BLaER1 (cell line): ENCODE measurements around the gene UHRF1.

Source experiments
- H3K27ac ChIP-seq: shearing (Covaris generic); formaldehyde crosslinking; 2 replicates; pipeline ENCODE4 v1.8.1; 2022
- H3K27me3 ChIP-seq: shearing (Covaris generic); formaldehyde crosslinking; 2 replicates; pipeline ENCODE4 v1.8.1; 2022
- H3K36me3 ChIP-seq: shearing (Covaris generic); formaldehyde crosslinking; 2 replicates; pipeline ENCODE4 v1.8.1; 2022
- H3K4me1 ChIP-seq: shearing (Covaris generic); formaldehyde crosslinking; 2 replicates; pipeline ENCODE4 v1.8.1; 2022
- H3K4me2 ChIP-seq: shearing (Covaris generic); formaldehyde crosslinking; 2 replicates; pipeline ENCODE4 v1.8.1; 2022
- H3K4me3 ChIP-seq: shearing (Covaris generic); formaldehyde crosslinking; 2 replicates; pipeline ENCODE4 v1.8.1; 2022
- H3K9ac ChIP-seq: shearing (Covaris generic); formaldehyde crosslinking; 2 replicates; pipeline ENCODE4 v1.8.1; 2022
- H3K9me3 ChIP-seq: shearing (Covaris generic); formaldehyde crosslinking; 2 replicates; pipeline ENCODE4 v1.8.1; 2022
- H4K20me1 ChIP-seq: shearing (Covaris generic); formaldehyde crosslinking; 2 replicates; pipeline ENCODE4 v1.8.1; 2022
- Cebpa-rat ChIP-seq: shearing (Covaris generic); IDR thresholded peaks from 2 replicates; pipeline ENCODE4 v1.8.1; 2022

Gene UHRF1

GRCh38 chr19:4909156-4909896 is at the start of gene UHRF1:
UHRF1 (plus strand) TSS chr19:4909501; CDS start chr19:4910886, 1,385 bp downstream.
- H4K20me1 ChIP-seq: peaks cover 39% of the 10 kb centered on the region
- H3K27ac ChIP-seq: peak within 1 kb of the TSS; percentile 96
- TF ChIP-seq Cebpa-rat: no peak
- H3K9ac ChIP-seq: peak within 1 kb of the TSS; percentile 99
- H3K36me3 ChIP-seq: peaks cover 40% of the 10 kb centered on the region
- peak within 1 kb of the TSS; percentile 94 for H3K4me3 ChIP-seq
- H3K4me1 ChIP-seq: peaks cover 62% of the 10 kb centered on the region
- no peaks in the 10 kb centered on the region for H3K27me3 ChIP-seq
- no peaks in the 10 kb centered on the region for H3K9me3 ChIP-seq
- H3K4me2 ChIP-seq: peak within 1 kb of the TSS; percentile 97

DNA sequence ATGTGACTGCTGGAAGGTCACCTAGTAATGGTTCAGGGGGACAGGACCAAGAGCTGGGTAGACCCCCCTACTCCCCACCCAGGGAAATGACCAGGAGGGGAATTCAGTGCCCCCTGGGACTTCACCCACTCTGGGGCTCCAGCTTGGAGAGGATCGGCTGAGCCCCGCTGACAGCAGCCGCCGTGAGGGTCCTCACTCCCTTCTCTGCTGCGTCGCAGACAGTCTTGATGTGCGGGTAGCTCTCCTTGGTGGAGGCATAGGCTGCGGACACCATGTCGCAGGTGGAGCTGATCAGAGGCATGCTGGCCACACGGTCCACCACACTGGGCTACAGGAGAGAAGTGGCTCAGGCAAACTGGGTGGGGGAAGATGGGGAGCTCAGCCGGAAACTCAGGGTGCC is 49.6 kb upstream of the UHRF1 start:
- peaks cover 86% of the 10 kb centered on the region for H3K36me3 ChIP-seq
- H4K20me1 ChIP-seq: peaks cover 33% of the 10 kb centered on the region
- peaks cover 54% of the 10 kb centered on the region for H3K4me1 ChIP-seq
- H3K4me3 ChIP-seq: no peak overlapping the region
- no peak overlapping the region for H3K9ac ChIP-seq
- H3K27me3 ChIP-seq: no peaks in the 10 kb centered on the region
- peak overlapping the region; percentile 39 for H3K4me2 ChIP-seq
- H3K9me3 ChIP-seq: no peaks in the 10 kb centered on the region
- TF ChIP-seq Cebpa-rat: no peak
- H3K27ac ChIP-seq: peak overlapping the region; percentile 38; the same call in 1 of the 2 replicates

- peak overlapping the region; percentile 26; the same call in 1 of the 2 replicates for H3K27ac ChIP-seq
- peak overlapping the region; percentile 39 for H3K4me2 ChIP-seq
- peaks cover 75% of the 10 kb centered on the region for H3K36me3 ChIP-seq
- 0 out of 2 replicates have a peak overlapping the region, but pooled peaks have one; percentile 29 for H3K9ac ChIP-seq
- H3K9me3 ChIP-seq: no peaks in the 10 kb centered on the region
- no peaks in the 10 kb centered on the region for H3K27me3 ChIP-seq
- TF ChIP-seq Cebpa-rat: no peak
- H3K4me3 ChIP-seq: no peak overlapping the region
- peaks cover 47% of the 10 kb centered on the region for H4K20me1 ChIP-seq
- peaks cover 68% of the 10 kb centered on the region for H3K4me1 ChIP-seq
These were observed 48.2 kb upstream of the UHRF1 start for GRCh38 chr19:4861147-4861546.

GRCh38 chr19:4866595-4867424 is 42.5 kb upstream of the UHRF1 start:
- peak overlapping the region; percentile 86 for H3K4me3 ChIP-seq
- peaks cover 18% of the 10 kb centered on the region for H3K36me3 ChIP-seq
- H3K27ac ChIP-seq: peak overlapping the region; percentile 85
- H3K4me2 ChIP-seq: peak overlapping the region; percentile 95
- H3K9ac ChIP-seq: peak overlapping the region; percentile 91
- H3K4me1 ChIP-seq: peaks cover 85% of the 10 kb centered on the region
- peaks cover 43% of the 10 kb centered on the region for H4K20me1 ChIP-seq
- no peaks in the 10 kb centered on the region for H3K9me3 ChIP-seq
- no peaks in the 10 kb centered on the region for H3K27me3 ChIP-seq
- no peak for TF ChIP-seq Cebpa-rat

GRCh38 chr19:4867534-4868285 is 41.6 kb upstream of the UHRF1 start, which contains the start of gene PLIN3:
PLIN3 (minus strand) TSS chr19:4867667; CDS start chr19:4861394, 6,273 bp downstream.
- Histone ChIP-seq H3K36me3 (peaks cover 9% of the 10 kb centered on the region), H3K4me1 (peaks cover 85% of the 10 kb centered on the region), H3K4me2 (peak within 1 kb of the TSS; percentile 95), H3K27me3 (no peaks in the 10 kb centered on the region), H3K9ac (peak within 1 kb of the TSS; percentile 91), H4K20me1 (peaks cover 34% of the 10 kb centered on the region), H3K4me3 (peak within 1 kb of the TSS; percentile 86), H3K9me3 (no peaks in the 10 kb centered on the region), H3K27ac (peak within 1 kb of the TSS; percentile 85)
- TF ChIP-seq Cebpa-rat: no peak

DNA sequence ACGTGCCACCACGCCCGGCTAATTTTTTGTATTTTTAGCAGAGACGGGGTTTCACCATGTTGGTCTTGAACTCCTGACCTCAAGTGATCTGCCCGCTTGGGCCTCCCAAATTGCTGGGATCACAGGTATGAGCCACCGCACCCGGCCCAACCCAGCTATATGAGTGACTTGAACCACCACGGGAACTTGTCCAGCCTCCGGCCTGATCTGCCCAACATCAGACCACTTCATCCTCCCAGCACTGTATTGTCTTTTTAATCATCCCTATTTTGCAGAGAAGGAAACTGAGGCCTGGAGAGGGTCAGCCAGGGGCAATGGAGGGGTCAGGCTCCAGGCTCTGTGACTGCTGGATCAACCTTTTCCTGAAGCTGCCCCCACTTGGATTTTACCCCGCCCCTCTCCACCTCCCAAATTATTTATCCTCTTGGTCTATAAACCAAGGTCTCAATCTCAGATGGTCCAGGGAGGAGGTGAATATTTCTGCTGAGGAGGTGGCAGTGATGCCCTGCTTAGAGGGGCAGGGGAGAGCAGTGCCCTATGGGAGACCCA is 40.9 kb upstream of the UHRF1 start:
- Histone ChIP-seq H3K4me3 (peak overlapping the region; percentile 86; the same call in 1 of the 2 replicates), H3K9me3 (no peaks in the 10 kb centered on the region), H3K4me2 (peak overlapping the region; percentile 95), H3K9ac (no peak overlapping the region), H4K20me1 (peaks cover 30% of the 10 kb centered on the region), H3K36me3 (peaks cover 6% of the 10 kb centered on the region; the same call in 1 of the 2 replicates), H3K27ac (peak overlapping the region; percentile 85; the same call in 1 of the 2 replicates), H3K4me1 (peaks cover 85% of the 10 kb centered on the region), H3K27me3 (no peaks in the 10 kb centered on the region)
- TF ChIP-seq Cebpa-rat: no peak

DNA sequence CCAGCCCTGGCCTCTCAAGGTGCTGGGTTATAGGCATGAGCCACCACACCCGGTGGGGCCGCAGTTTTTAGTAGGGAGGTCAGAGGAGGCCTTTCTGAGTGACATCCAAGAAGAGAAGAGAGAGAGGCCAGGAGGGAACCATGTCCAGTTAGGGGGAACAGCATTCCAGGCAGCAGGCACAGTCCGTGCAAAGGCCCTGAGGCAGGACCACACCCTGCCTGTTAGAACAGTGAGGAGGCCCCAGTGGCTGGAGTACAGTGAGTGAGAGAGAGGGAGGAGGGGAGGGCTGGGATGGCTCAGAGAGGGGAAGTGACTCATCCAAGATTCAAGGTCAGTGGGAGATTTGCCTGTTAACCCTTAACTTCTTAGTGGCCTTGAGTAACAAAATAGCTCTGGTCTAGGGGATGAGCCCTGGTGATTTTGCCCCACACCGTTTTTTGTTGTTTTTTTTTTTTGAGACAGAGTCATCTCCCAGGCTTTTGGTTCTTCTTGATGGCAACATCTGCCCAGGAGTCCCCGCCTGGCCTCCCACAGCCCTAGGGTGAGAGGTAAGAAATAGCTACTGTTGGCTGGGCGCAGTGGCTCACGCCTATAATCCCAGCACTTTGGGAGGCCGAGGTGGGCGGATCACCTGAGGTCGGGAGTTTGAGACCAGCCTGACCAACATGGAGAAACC is 39.1 kb upstream of the UHRF1 start:
- H3K4me1 ChIP-seq: peaks cover 81% of the 10 kb centered on the region
- H3K27me3 ChIP-seq: no peaks in the 10 kb centered on the region
- H3K27ac ChIP-seq: peak overlapping the region; percentile 15; the same call in 1 of the 2 replicates
- no peak for TF ChIP-seq Cebpa-rat
- no peak overlapping the region for H3K9ac ChIP-seq
- peaks cover 18% of the 10 kb centered on the region for H4K20me1 ChIP-seq
- no peak overlapping the region for H3K4me3 ChIP-seq
- peak overlapping the region; percentile 11; the same call in 1 of the 2 replicates for H3K4me2 ChIP-seq
- H3K9me3 ChIP-seq: no peaks in the 10 kb centered on the region
- H3K36me3 ChIP-seq: no peaks in the 10 kb centered on the region

DNA sequence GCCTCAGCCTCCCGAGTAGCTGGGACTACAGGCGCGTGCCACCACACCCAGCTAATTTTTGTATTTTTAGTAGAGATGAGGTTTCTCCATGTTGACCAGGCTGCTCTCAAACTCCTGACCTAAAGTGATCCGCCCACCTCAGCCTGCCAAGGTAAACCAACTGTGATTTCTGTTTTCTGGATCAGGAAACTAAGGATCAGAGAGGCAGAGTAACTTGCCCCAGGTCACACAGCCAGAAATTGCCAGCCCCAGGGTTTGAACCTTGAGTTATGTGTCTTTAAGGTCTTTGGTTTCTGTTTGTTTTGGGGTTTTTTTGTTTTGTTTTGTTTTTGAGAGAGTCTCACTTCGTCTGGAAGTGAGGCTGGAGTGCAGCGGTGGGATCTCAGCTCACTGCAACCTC is 37.6 kb upstream of the UHRF1 start:
- TF ChIP-seq Cebpa-rat: no peak
- Histone ChIP-seq H3K4me2 (0 out of 2 replicates have a peak overlapping the region, but pooled peaks have one; percentile 50), H3K27ac (no peak overlapping the region), H3K4me3 (no peak overlapping the region), H3K9ac (no peak overlapping the region; the same call in 1 of the 2 replicates), H4K20me1 (peaks cover 3% of the 10 kb centered on the region), H3K4me1 (peaks cover 81% of the 10 kb centered on the region), H3K36me3 (no peaks in the 10 kb centered on the region), H3K27me3 (no peaks in the 10 kb centered on the region), H3K9me3 (no peaks in the 10 kb centered on the region)
